Measurements from ENCODE around the gene SGPP1.
"Not testable (repeated sequence)": the region's sequence is repeated elsewhere in the genome, so short reads cannot be mapped to it uniquely, and the experiment has no call there.

SGPP1 gene

DNA sequence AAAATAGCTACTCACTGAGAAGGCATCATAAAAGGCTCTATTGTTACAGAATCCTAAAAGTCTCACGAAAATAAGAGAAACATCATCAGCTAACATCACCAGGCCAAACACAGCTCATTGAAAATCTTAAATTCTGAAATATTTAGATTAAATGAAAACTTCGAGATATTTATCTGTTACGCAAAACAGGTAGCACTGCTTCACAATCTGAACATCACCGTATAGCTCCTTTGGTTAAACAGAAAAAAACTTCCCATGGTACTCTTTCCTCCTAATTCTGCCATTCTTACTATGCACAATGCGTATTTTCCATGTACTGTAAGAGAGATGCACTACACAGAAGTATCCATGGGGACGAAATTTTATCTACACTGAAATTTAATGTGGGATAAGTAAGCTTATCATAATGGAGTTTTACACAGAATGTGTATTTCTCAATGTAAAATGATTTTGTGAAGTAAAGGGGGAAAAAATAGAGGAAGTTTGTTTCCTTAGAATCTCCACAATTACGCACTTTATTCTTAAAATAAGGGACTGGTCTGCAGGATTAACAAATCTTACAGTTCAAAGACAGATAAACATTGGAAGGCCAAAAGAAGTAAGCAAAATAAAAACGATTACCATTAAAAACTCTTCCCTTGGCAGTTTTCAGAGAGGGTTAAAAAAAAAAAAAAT is 1.9 kb downstream of the SGPP1 start:
- no peak for DNase-seq

DNA sequence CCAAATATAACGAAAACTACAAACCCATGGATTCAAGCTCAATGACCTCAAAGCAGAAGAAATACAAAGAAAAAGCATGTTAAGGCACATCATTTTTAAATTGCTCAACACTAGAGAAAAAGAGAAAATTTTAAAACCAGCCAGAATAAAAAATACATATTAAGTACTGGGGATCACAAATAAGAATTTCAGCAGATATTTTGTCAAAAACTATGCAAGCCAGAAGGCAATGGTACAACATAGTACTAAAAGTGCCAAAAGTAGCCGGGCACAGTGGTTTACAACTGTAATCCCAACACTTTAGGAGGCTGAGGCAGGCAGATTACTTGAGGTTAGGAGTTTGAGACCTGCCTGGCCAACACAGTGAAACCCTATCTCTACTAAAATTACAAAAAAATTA is 10.2 kb downstream of the SGPP1 start:
- DNase-seq, result no peak

DNA sequence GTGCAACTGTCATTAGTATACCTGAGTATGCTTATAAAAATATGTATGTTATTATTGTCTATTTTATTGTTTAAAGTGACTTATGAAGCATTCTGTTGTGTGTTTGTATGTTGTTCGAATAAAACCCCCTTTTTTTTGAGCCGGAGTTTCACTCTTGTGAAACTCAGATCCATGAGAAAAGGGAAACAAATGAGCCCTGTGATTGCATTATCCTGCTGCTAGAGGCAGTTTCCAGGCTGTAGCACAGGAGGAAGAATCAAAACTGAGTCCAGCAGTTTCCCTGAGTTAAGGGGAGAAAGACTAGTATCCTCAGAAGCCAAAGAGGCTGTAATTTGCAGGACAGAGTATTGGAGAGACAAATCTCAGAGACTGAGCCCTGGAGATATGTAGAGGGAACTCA is 12.5 kb downstream of the SGPP1 start:
- no peak for DNase-seq

DNA sequence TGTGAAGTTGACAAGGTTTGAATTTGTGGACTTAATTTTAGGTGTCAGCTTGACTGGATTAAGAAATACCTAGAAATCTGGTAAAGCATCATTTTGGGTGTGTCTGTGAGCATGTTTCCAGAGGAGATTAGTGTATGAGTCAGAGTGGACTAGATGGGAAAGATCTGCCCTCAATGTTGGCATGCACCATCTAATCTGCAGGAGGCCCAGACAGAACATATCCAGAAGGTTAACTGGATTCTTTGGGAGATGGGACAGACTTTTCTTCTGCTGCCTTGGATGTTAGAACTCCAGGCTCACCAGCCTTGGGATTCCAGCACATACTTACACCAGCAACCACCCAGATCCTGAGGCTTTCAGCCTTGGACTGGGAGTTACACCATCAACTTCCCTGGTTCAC is 14.1 kb downstream of the SGPP1 start:
- no peak for DNase-seq

DNA sequence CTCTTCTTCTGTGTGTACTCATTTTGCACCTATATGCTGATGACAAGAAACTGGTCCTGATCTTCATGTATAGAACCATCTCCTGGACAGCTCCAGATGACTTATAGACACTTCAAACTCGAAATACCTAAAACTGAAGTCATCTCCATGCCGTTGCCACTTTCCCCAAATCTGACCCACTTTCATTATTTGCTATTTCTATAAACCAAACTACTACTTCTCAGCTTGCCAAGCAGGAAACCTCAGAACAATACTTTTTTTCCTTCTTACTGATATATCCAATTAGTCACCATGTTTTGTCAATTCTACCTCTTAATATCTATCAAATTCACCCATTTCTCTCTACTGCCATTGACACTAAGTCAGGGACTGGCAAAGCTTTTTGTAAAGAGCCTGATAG is 14.8 kb downstream of the SGPP1 start:
- DNase-seq, result no peak

DNA sequence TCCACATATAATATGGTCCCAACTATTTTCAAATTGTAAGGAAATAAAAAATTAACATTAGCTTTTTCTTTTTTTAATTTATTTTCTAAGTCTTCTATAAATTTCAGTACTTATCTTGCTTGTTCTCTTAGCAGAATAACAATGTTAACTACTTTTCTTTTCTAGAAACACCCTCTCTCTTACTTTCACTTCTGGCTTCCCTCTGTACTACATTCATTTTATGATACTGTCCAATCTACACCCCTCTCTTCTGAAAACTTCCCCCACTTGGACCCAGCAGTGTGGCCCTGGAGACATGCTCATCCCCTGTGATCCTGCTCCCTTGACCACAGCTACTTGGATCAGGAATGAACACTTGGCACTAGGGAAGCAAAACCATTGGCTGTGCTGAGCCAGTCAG is 15.7 kb downstream of the SGPP1 start:
- DNase-seq, result no peak

DNA sequence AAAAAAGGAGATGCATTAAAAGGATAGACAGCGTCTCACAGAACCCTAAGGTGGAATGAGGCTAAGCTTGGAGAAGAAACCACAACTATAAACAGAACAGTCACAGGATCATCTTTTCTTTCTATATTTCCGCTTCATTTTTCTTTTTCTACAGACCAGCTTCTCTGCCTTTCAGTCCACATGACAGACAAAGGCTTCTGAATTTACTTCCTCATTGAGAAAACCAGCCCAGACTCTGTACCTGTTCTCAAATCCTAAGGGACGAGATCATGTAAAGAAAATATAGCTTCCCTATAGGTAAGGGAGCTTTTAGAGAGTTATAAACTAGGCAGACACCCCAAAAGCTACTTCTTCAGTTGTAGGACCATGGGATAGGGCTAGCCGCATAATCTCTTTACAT is 17.4 kb downstream of the SGPP1 start:
- no peak for DNase-seq

DNA sequence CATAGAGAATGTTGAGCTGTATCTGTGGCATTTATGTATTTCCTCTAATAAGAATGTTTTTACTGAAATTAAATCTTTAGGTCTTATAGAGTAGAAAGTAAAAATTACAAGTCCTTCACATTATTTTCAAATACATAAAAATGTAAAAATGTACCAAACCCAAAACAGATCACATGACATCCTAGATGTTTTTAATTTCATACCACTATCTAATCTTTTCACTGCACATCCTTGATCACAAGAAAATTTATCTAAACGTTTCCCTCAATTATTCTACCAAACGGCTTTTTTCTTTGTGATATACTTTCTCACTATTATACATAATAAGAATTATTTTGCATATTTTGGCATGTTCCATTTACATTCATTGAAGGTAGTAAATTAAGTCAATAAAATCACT is 18.3 kb downstream of the SGPP1 start:
- DNase-seq, result no peak

DNA sequence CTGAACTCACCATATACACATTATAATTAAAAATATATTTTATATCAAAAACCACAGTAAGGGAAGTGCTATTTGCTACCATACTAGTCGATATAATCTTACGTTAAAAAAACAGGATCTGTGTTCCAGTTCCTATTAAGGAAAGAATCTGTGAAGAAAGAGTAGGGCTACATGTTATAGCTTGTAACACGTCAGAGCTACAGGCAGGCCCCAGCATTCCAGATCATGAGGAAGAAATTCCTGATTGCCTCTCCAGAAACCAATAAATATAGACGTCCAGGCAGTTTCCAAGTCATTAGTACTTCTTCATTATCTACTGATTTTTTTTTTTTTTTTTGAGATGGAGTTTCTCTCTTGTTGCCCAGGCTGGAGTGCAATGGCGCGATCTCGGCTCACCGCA is 20.6 kb downstream of the SGPP1 start:
- DNase-seq, result no peak

DNA sequence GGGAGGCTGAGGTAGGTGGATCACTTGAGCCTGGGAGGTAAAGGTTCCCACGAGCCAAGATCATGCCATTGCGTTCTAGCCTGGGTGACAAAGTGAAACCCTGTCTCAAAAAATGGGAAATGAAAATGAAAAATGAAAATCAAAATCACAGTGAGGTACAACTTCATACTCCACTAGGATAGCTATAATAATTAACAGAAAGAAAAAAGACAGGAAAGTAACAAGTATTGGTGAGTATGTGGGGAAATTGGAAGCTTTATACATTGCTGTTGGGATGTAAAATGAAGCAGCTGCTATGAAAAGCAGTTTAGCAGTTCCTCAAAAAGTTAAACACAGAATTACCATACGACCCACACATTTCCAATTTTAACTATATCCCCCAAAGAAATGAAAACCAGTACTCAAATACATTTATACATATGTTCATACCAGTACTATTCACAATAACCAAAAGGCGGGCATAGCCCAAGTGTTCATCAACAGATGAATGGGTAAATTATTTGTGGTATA is 22.2 kb downstream of the SGPP1 start:
- no peak for DNase-seq

DNA sequence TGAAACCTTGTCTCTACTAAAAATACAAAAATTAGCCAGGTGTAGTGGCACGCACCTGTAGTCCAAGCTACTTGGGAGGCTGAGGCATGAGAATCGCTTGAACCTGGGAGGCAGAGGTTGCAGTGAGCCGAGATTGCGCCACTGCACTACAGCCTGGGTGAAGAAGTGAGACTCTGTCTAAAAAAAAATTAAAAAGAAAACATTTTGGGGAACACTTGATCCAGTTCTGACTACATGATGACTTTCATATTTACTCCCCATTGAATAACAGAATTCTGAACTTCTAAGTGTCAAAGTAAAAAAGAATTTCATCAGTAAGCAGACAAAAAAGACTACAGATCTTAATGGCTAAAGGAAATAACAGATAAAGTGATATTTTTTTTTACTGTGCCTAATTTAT is 25.3 kb downstream of the SGPP1 start:
- DNase-seq, result not testable (repeated sequence)

DNA sequence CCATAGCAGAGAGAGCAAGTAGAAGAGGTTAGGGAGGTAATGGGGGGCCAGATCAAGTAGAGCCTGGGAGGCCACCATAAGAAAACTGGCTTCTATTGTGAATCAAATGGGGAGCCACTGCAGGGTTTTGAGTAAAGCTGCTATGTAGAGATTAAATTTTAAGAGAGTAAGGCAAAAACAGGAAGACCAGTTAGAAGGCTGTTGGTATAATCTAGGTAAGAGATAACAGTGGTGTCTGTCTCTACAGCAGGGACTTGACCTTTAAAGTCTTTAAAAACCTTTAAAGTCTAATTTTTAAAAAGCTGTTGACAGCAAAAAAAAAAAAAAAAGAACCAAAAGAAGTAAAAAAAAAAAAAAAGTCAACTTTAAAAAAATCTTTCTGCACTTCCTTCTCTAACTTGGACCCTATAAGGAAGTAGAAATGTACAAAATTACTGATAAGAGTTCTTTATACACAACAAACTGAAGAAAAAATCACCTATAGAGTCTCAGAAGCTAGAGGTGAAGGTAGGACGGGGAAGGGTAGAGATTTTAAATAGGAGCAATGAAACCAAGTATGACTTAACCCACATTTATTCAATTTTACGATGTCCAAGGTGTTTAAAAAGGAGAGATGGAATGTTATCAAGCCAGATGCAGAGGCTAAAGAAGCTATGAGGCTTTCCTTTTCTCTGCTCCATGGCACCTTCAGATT is 26.1 kb downstream of the SGPP1 start:
- DNase-seq, result no peak

DNA sequence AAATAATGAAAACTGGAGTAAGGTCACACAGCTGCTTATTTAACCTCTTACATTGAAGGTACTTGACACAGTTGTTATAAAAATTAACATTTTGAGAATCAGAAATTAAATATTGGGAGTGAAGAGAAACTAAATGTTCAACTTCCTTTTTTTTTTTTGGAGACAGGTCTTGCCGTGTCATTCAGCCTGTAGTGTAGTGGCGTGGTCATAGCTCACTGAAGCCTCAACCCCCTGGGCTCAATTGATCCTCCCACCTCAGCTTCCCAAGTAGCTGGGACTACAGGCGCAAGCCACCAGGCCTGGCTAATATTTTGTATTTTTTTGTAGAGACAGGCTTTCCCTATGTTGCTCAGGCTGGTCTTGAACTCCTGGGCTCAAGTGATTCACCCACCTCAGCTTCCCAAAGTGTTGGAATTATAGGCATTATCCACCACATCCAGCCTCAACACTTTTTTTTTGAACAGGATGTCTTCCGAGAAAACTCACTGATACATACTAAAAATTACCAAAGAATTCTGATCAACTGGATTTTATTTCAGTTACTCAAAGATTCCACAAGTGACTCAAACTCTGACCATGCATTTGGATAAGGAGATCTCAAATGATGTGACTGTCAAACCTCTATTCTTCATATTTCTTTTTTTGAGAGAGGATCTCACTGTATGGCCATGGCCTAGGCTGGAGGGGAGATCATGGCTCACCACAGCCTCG is 35.4 kb downstream of the SGPP1 start:
- DNase-seq, result no peak

DNA sequence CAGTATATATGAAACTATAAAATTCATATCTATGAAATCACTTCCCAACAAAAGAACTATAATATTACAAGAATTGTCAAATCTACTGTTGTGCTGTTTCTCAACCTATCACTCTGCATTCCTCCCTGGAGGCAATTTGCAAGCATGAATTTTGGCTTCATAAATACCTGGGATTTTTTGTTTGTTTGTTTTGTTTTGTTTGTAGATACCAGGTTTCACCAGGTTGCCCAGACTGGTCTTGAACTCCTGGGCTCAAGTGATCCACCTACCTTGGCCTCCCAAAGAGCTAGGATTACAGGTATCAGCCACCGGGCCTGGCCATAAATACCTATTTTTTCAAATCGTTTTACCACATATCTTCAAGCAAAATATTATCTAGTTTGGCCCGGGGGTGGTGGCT is 38.7 kb downstream of the SGPP1 start:
- no peak for DNase-seq

DNA sequence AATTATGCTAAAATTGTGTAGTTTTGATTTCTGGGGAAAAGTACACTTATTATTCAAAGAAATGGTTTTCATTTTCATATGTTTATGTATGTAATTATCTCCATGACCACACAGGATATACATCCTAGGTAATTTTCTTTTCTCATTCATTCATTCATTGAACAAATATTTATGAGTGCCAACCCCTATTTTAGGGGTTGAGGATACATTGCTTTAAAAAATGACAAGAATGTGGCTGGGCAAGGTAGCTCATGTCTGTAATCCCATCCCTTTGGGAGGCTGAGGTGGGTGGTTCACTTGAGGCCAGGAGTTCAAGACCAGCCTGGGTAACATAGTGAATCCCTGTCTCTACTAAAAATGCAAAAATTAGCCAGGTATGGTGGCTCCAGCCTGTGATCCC is 40.9 kb downstream of the SGPP1 start:
- DNase-seq, result no peak

DNA sequence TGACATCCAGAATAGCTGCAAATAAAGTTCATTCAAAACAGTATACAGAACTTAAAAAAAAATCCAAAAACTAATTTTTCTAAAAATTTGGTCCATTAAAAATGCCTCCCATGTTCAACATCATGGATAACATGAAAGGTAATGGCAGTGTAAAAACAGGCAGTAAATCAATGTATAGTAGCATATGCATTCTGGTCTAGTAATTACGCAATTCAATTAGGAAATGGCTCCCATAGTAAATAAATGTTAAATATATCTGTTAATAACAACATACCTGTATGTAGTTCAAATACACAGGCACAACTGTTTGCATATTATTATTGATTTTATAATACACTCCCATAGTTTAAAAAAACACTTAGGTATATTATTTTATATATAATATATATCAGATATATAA is 42.5 kb downstream of the SGPP1 start:
- DNase-seq, result no peak

DNA sequence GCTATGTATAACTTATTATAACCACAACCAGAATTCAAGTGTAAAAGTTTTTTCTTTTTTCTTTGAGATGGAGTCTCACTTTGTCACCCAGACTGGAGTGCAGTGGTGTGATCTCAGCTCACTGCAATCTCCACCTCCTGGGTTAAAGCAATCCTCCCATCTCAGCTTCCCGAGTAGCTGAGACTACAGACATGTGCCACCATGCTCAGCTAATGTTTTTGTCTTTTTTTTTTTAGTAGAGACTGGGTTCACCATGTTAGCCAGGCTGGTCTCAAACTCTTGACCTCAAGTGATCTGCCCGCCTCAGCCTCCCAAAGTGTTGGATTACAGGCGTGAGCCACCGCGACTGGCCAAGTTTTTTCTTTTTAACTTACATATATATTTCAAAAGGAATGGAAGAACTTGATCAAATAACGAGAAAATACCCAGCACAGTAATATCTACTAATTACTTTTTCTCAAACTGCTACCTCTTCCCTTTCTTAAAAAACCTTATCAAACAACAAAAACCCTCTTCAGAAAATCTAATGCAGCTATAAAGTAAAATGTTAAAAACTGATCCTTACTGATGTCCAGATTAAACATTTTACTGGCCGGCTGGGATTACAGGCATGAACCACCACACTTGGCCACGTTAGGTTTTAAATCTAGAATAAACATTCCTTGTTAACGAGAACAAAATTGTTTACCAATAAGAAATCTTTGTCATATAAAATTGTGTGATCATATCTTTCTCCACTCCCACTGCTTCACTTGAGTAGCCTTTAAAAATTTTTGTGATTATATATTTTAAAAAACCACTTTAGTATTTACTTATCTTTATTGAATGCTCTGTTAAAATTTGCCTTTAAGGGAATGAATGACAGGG is 44.9 kb downstream of the SGPP1 start:
- DNase-seq, result no peak

DNA sequence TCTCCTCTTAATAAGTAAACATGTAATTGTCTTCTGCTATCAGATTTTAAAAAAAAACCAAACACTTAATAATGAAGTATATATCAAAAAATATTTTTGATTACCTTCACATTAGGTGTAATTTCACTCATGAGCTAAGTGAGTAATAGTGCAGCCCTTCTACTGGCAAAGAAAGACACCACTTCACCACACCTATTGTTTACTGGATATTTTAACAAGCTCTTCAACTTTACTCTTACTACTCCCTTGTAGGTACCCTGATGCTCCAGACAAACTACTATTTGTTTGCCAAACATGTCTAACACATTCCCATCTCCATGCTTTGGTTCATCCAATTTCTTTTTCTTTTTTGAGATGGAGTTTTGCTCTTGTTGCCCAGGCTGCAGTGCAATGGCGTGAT is 49.3 kb downstream of the SGPP1 start:
- DNase-seq, result no peak

DNA sequence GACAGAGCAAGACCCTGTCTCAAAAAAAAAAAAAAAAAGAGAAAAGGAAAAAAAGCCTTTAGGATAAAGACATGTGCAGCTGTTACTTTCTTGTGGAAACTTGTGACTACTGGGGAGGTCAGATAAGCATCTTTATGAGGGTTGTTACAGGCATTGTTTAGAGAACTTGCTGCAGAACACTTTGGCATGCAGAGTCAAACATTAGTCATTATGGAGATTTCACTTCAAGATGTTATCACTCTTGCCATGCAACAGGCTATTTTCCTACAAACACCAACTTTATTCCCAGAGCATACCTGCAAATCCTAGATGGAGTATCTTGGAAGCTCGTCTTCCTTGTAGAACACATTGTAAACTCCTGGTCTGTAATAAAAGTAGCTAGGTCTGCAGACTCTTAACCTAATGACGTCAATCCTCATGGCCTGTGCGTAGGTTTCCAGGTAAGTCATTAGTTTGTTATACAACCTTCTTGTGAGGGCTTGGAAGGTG is 49.9 kb downstream of the SGPP1 start:
- DNase-seq, result no peak

DNA sequence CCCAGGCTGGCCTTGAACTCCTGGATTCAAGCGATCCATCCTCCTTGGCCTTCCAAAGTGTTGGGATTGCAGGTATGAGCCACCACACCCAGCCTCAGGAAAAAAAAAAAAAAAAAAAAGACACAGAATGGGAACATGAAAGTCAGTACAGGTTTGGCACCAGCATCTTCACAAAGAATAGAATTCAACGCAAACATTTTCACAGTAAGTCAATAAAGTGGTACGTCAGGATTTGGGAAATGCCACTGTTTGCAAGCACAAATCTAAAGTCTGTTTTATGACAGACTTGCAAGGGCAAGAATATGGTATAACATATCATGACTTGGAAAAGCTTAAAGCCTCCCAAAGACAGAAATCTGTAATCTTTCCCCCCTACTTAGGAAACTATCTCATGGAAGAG is 51.2 kb downstream of the SGPP1 start:
- DNase-seq, result no peak

DNA sequence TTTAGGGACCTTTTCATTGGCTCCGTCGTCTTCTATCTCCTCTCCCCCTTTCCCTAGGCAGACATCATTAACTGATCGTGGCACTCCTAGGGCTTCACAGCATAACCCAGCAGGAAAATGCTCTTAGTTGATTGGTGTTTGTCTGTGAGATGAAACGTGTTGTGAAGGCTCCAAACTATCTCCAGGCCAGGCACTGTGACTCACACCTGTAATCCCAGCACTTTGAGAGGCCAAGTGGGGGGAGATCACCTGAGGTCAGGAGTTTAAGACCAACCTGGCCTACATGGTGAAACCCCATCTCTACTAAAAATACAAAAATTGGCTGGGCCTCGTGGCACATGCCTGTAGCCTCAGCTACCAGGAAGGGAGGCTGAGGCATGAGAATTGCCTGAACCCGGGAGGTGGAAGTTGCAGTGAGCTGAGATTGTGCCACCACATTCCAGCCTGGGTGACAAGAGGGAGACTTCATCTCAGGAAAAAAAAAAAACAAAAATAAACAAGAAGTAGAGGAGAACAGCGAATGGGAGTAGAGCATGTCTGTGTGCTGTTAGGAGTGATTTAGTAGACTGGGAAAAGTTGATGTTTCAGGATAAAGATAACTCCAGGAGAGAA is 53.9 kb downstream of the SGPP1 start:
- no peak for DNase-seq

DNA sequence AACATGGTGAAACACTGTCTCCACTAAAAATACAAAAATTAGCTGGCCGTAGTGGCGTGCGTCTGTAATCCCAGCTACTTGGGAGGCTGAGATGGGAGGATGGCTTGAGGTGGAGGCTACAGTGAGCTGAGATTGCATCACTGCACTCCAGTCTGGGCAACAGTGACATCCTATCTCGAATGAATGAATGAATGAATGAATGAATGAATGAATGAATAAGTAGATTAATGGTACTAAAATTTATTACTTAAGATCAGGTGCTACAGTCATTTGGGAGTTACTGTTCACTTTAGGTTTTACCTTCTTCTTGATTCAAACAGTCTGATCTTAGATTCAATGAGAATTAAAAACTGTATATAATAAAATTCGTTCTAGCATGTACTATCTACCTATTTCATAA is 54.6 kb downstream of the SGPP1 start:
- DNase-seq, result no peak

All from NCI-H526 treated with DMSO at 0.1 percent for 48 hours (cell line).